HEK293 (cell line): ENCODE results near the gene ATP1A3.

Source experiments
- CTCF ChIA-PET: fragments of 350-600 bp; formaldehyde crosslinking; extraction: SDS; loops from one replicate; lab custom pipeline; 2021; ENCODE audit warnings: antibody characterized with exemption; lab: Yijun Ruan, JAX
- POLR2A ChIA-PET: fragments of 300-600 bp; formaldehyde crosslinking; extraction: SDS; loops from one replicate; lab custom pipeline; 2020; ENCODE audit warnings: antibody characterized with exemption, inconsistent platforms; lab: Yijun Ruan, JAX
- H3K27ac ChIP-seq: fragments of 200-500 bp; sonication (Bioruptor generic); 2 replicates; pipeline ENCODE4 v1.5.1; 2014; ENCODE audit warnings: low read depth, low read length, control low read depth, inconsistent platforms; ENCODE audit errors: extremely low read depth
- H3K36me3 ChIP-seq, 2 experiments: fragments of 200-500 bp in 1 of 2; sonication (Bioruptor generic) in 1 of 2; 1 replicate in 1 of 2; 2 replicates in 1 of 2; pipeline ENCODE4 v1.5.1; 2014 to 2017; ENCODE audit warnings: inconsistent platforms in 2 of 2, low read length in 2 of 2; ENCODE audit not compliant: control insufficient read depth in 2 of 2, insufficient read depth in 1 of 2
- H3K4me1 ChIP-seq: fragments of 200-500 bp; sonication (Bioruptor generic); 2 replicates; pipeline ENCODE4 v1.5.1; 2014; ENCODE audit warnings: mild to moderate bottlenecking, low read length, inconsistent platforms; ENCODE audit not compliant: control insufficient read depth, insufficient read depth
- H3K4me3 ChIP-seq: 2 replicates; pipeline ENCODE4 v1.5.1; 2011; ENCODE audit warnings: low read depth, mild to moderate bottlenecking, control low read depth, low read length, moderate library complexity
- H3K9me3 ChIP-seq: fragments of 200-500 bp; sonication (Bioruptor generic); 2 replicates; pipeline ENCODE4 v1.5.1; 2014; ENCODE audit warnings: low read depth, low read length, inconsistent platforms; ENCODE audit not compliant: control insufficient read depth, insufficient read depth
- BCL11B ChIP-seq: fragments of 450-650 bp; formaldehyde crosslinking; IDR thresholded peaks from 2 replicates; pipeline ENCODE4 v1.5.1; 2016; ENCODE audit warnings: low read depth, missing biosample characterization, missing genetic modification characterization
- EGR2 ChIP-seq: fragments of 450-650 bp; formaldehyde crosslinking; IDR thresholded peaks from 2 replicates; pipeline ENCODE4 v1.5.1; 2016; ENCODE audit warnings: low read depth, missing biosample characterization, missing genetic modification characterization
- GLIS2 ChIP-seq: fragments of 450-650 bp; formaldehyde crosslinking; IDR thresholded peaks from 2 replicates; pipeline ENCODE4 v1.5.1; 2016; ENCODE audit warnings: missing biosample characterization, missing genetic modification characterization
- KLF8 ChIP-seq: fragments of 450-650 bp; formaldehyde crosslinking; IDR thresholded peaks from 2 replicates; pipeline ENCODE4 v1.5.1; 2016; ENCODE audit warnings: missing biosample characterization, missing genetic modification characterization
- MZF1 ChIP-seq: fragments of 450-650 bp; formaldehyde crosslinking; IDR thresholded peaks from 2 replicates; pipeline ENCODE4 v1.5.1; 2017; ENCODE audit warnings: missing biosample characterization, missing genetic modification characterization, borderline replicate concordance
- SP3 ChIP-seq: fragments of 450-650 bp; formaldehyde crosslinking; IDR thresholded peaks from 2 replicates; pipeline ENCODE4 v1.5.1; 2016; ENCODE audit warnings: missing biosample characterization, missing genetic modification characterization
- ZBTB17 ChIP-seq: fragments of 450-650 bp; formaldehyde crosslinking; IDR thresholded peaks from 2 replicates; pipeline ENCODE4 v1.5.1; 2016; ENCODE audit warnings: missing biosample characterization, missing genetic modification characterization
- ZBTB20 ChIP-seq: fragments of 450-650 bp; formaldehyde crosslinking; IDR thresholded peaks from 2 replicates; pipeline ENCODE4 v1.5.1; 2016; ENCODE audit warnings: missing biosample characterization, missing genetic modification characterization
- ZFHX2 ChIP-seq: fragments of 450-650 bp; formaldehyde crosslinking; conservative IDR thresholded peaks from 2 replicates; pipeline ENCODE4 v1.5.1; 2016; ENCODE audit warnings: missing biosample characterization, missing genetic modification characterization
- ZFP3 ChIP-seq: fragments of 450-650 bp; formaldehyde crosslinking; IDR thresholded peaks from 2 replicates; pipeline ENCODE4 v1.5.1; 2016; ENCODE audit warnings: low read depth, missing biosample characterization, missing genetic modification characterization
- ZNF202 ChIP-seq: fragments of 450-650 bp; formaldehyde crosslinking; IDR thresholded peaks from 2 replicates; pipeline ENCODE4 v1.5.1; 2016; ENCODE audit warnings: missing biosample characterization, missing genetic modification characterization, borderline replicate concordance
- ZNF366 ChIP-seq: fragments of 450-650 bp; formaldehyde crosslinking; conservative IDR thresholded peaks from 2 replicates; pipeline ENCODE4 v1.5.1; 2016; ENCODE audit warnings: missing biosample characterization, missing genetic modification characterization
- ZNF561 ChIP-seq: fragments of 450-650 bp; IDR thresholded peaks from 2 replicates; pipeline ENCODE4 v1.5.1; 2018; ENCODE audit warnings: missing biosample characterization, missing genetic modification characterization, borderline replicate concordance
- ZNF585B ChIP-seq: fragments of 450-650 bp; formaldehyde crosslinking; IDR thresholded peaks from 2 replicates; pipeline ENCODE4 v1.5.1; 2016; ENCODE audit warnings: missing biosample characterization, missing genetic modification characterization
- ZNF600 ChIP-seq: fragments of 450-650 bp; formaldehyde crosslinking; IDR thresholded peaks from 2 replicates; pipeline ENCODE4 v1.5.1; 2016; ENCODE audit warnings: missing biosample characterization, missing genetic modification characterization
- ZNF629 ChIP-seq: fragments of 450-650 bp; formaldehyde crosslinking; IDR thresholded peaks from 2 replicates; pipeline ENCODE4 v1.5.1; 2017; ENCODE audit warnings: missing biosample characterization, missing genetic modification characterization
- ZNF664 ChIP-seq: fragments of 450-650 bp; formaldehyde crosslinking; IDR thresholded peaks from 2 replicates; pipeline ENCODE4 v1.5.1; 2016; ENCODE audit warnings: missing biosample characterization, missing genetic modification characterization
- TF ChIP-seq, protein P1 (sequence below): fragments of 450-650 bp; formaldehyde crosslinking; IDR thresholded peaks from 2 replicates; pipeline ENCODE4 v1.5.1; 2016; ENCODE audit warnings: missing biosample characterization, missing genetic modification characterization
- TF ChIP-seq, protein P2 (sequence below): fragments of 450-650 bp; formaldehyde crosslinking; IDR thresholded peaks from 2 replicates; pipeline ENCODE4 v1.5.1; 2016; ENCODE audit warnings: missing biosample characterization, missing genetic modification characterization
- TF ChIP-seq, protein P3 (sequence below): fragments of 450-650 bp; formaldehyde crosslinking; IDR thresholded peaks from 2 replicates; pipeline ENCODE4 v1.5.1; 2016; ENCODE audit warnings: missing biosample characterization, missing genetic modification characterization, low read depth
- TF ChIP-seq, protein P4 (sequence below): fragments of 450-650 bp; formaldehyde crosslinking; IDR thresholded peaks from 2 replicates; pipeline ENCODE4 v1.5.1; 2017; ENCODE audit warnings: missing biosample characterization, missing genetic modification characterization

ATP1A3 gene

DNA sequence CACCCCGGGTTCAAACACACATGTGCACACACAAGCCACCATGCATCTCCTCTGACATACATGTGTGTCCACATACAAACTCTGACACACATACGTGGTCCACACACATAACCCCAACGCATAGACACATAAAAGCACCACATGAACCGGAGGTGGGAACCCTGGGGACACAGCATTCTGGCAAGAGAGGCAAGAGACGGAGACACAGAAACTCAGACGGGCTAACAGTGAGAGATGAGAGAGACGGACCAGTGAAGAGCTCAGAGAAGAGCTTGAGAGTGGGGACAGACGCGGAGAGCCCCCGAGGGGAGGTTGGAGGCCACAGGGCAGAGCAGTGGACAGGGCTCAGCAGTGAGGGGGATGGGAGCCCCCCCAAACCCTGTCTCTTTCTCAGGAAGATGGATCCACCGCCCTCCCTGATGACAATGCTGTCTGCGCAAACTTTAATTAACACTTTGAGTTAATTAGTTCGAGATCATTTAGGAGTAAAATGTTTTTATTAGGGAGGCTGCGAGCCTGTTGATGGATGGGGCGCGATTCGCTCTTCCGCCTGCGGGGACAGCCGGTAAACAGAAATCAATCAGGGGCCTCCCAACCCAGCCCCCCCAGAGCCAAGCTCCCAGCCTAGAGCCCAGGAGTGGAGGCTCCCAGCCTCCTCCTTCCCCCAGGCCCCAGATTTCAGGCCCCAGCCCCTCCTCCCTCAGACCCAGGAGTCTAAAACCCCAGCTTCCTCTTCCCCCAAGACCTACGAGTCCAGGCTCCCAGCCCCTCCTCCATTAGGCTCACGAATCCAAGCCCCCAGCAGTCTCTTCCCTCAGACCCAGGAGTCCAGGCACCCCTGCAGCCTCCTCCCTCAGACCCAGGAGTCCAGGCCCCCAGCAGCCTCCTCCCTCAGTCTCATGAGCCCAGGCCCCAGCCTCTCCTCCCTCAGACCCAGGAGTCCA is 56.2 kb downstream of the ATP1A3 start (continued):
- TF ChIP-seq MZF1 (no peak), ZNF366 (0 out of 2 replicates have a peak, but pooled peaks have one; percentile 16), ZNF561 (no peak), ZBTB20 (peak; percentile 71), ZBTB17 (tag by site-specific recombination) (peak; percentile 84), GLIS2 (peak; percentile 21; the same call in 1 of the 2 replicates), ZFHX2 (tag by site-specific recombination) (peak; percentile 47; the same call in 1 of the 2 replicates), BCL11B (tag by site-specific recombination) (peak; percentile 35; the same call in 1 of the 2 replicates), SP3 (tag by site-specific recombination) (no peak), KLF8 (tag by site-specific recombination) (0 out of 2 replicates have a peak, but pooled peaks have one; percentile 22), ZFP3 (tag by site-specific recombination) (no peak), ZNF585B (tag by site-specific recombination) (no peak), ZNF664 (tag by site-specific recombination) (no peak), EGR2 (tag by site-specific recombination) (peak; percentile 47; the same call in 1 of the 2 replicates), ZNF202 (no peak), ZNF600 (tag by site-specific recombination) (peak; percentile 78)
- TF ChIP-seq, protein P1, sequence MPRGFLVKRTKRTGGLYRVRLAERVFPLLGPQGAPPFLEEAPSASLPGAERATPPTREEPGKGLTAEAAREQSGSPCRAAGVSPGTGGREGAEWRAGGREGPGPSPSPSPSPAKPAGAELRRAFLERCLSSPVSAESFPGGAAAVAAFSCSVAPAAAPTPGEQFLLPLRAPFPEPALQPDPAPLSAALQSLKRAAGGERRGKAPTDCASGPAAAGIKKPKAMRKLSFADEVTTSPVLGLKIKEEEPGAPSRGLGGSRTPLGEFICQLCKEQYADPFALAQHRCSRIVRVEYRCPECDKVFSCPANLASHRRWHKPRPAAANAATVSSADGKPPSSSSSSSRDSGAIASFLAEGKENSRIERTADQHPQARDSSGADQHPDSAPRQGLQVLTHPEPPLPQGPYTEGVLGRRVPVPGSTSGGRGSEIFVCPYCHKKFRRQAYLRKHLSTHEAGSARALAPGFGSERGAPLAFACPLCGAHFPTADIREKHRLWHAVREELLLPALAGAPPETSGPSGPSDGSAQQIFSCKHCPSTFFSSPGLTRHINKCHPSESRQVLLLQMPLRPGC (tag by site-specific recombination), result no peak
- TF ChIP-seq, protein P2, sequence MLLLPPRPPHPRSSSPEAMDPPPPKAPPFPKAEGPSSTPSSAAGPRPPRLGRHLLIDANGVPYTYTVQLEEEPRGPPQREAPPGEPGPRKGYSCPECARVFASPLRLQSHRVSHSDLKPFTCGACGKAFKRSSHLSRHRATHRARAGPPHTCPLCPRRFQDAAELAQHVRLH (tag by site-specific recombination), result no peak
- TF ChIP-seq, protein P3, sequence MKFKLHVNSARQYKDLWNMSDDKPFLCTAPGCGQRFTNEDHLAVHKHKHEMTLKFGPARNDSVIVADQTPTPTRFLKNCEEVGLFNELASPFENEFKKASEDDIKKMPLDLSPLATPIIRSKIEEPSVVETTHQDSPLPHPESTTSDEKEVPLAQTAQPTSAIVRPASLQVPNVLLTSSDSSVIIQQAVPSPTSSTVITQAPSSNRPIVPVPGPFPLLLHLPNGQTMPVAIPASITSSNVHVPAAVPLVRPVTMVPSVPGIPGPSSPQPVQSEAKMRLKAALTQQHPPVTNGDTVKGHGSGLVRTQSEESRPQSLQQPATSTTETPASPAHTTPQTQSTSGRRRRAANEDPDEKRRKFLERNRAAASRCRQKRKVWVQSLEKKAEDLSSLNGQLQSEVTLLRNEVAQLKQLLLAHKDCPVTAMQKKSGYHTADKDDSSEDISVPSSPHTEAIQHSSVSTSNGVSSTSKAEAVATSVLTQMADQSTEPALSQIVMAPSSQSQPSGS (tag by site-specific recombination), result no peak

DNA sequence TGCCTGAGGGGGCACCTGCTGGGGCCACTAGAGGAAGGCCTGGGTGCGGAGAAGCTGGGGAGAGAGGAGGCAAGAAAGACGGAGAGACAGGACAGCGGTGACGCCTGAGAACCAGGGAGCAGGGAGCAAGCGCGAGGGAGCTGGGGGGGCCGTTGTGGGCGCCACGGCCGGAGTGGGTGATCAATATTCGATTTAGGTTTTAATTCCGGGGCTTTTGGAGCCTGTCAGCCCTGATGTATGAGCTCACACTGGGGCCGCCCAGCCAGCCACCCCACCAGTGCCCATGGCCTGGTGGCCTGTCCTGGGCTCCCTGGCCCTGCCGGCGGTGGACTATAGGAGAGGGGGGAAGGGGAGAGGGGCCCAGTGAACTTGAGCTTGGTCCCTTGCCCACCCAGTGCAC is 57.1 kb downstream of the ATP1A3 start:
- Histone ChIP-seq H3K27ac (no peak overlapping the region), H3K4me3 (no peak overlapping the region)
- POLR2A ChIA-PET, result interaction anchor here (1.2 to 1.9 kb wide), 3 partner anchors 53 to 77 kb away, joined by 4 to 8 read pairs (median 7); partner anchors contain the start of gene RPS19
- TF ChIP-seq, protein P4, sequence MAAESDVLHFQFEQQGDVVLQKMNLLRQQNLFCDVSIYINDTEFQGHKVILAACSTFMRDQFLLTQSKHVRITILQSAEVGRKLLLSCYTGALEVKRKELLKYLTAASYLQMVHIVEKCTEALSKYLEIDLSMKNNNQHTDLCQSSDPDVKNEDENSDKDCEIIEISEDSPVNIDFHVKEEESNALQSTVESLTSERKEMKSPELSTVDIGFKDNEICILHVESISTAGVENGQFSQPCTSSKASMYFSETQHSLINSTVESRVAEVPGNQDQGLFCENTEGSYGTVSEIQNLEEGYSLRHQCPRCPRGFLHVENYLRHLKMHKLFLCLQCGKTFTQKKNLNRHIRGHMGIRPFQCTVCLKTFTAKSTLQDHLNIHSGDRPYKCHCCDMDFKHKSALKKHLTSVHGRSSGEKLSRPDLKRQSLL (tag by site-specific recombination), result no peak
- 0 out of 2 replicates have a peak, but pooled peaks have one; percentile 2 for TF ChIP-seq ZNF629
- TF ChIP-seq MZF1, result no peak
- TF ChIP-seq, all 188 proteins: peak for 1
- CTCF ChIA-PET, result interaction anchor here (0.5 to 1.9 kb wide), 11 partner anchors 11 to 484 kb away, joined by 3 to 18 read pairs (median 3); partner anchors contain the start of gene RABAC1
- Histone ChIP-seq H3K4me1 (peaks cover 3% of the 10 kb centered on the region; the same call in 1 of the 2 replicates), H3K36me3 (no peaks in the 10 kb centered on the region), H3K9me3 (no peaks in the 10 kb centered on the region)
